GM12892 (cell line): Measurements from ENCODE around the gene EXOC4.

Experiments
- POLR2A ChIP-seq: IDR thresholded peaks from 2 replicates; pipeline ENCODE4 v1.6.1; 2011; ENCODE audit warnings: low read depth, low read length, control low read depth
- POLR2AphosphoS5 ChIP-seq: IDR thresholded peaks from 2 replicates; pipeline ENCODE4 v1.6.1; 2011; ENCODE audit warnings: low read depth, low read length, control low read depth
- TAF1 ChIP-seq: IDR thresholded peaks from 2 replicates; pipeline ENCODE4 v1.6.1; 2011; ENCODE audit warnings: low read depth, mild to moderate bottlenecking, control low read depth, low read length, borderline replicate concordance

DNA sequence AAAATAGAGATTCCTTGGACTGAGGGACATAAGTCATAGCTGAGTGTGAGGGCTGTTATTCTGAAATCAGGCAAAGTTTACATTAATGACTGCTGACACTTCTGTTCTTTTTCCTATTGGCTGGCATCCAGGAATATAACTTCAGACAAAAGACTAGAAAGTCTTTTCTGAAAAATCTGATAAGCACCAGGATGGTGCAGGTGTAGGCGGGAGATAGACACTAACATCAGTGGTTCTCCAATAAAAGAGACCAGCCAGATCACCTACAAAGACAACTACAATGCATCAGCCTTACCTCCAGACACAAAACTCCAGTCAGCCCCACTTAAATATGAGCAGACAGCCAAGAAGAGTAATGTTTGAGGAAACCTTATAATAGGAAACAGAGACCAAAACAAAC, 705.9 kb downstream of the EXOC4 start:
- no peak for TF ChIP-seq POLR2AphosphoS5
- TF ChIP-seq TAF1 = no peak
- TF ChIP-seq POLR2A = no peak
